Ishikawa (cell line): Measurements from ENCODE around the gene TTC32.
A peak's percentile ranks its signal among the peaks of the same experiment; 100 is the strongest.

Experiments
- CEBPB ChIP-seq: IDR thresholded peaks from 2 replicates; pipeline ENCODE4 v1.6.1; 2012
- CREB1 ChIP-seq: IDR thresholded peaks from 2 replicates; pipeline ENCODE4 v1.6.1; 2012; ENCODE audit warnings: low read depth
- EGR1 ChIP-seq: IDR thresholded peaks from 2 replicates; pipeline ENCODE4 v1.6.1; 2012
- EP300 ChIP-seq: IDR thresholded peaks from 2 replicates; pipeline ENCODE4 v1.6.1; 2012; ENCODE audit warnings: borderline replicate concordance
- FOXM1 ChIP-seq: IDR thresholded peaks from 2 replicates; pipeline ENCODE4 v1.6.1; 2012; ENCODE audit warnings: low read depth, borderline replicate concordance
- MAX ChIP-seq: IDR thresholded peaks from 2 replicates; pipeline ENCODE4 v1.6.1; 2012
- NFIC ChIP-seq: IDR thresholded peaks from 2 replicates; pipeline ENCODE4 v1.6.1; 2012
- RAD21 ChIP-seq: IDR thresholded peaks from 2 replicates; pipeline ENCODE4 v1.6.1; 2012; ENCODE audit warnings: low read depth
- REST ChIP-seq: IDR thresholded peaks from 2 replicates; pipeline ENCODE4 v1.6.1; 2012; ENCODE audit warnings: low read depth, mild to moderate bottlenecking
- TAF1 ChIP-seq: IDR thresholded peaks from 2 replicates; pipeline ENCODE4 v1.6.1; 2012; ENCODE audit warnings: low read depth, mild to moderate bottlenecking
- TCF12 ChIP-seq: IDR thresholded peaks from 2 replicates; pipeline ENCODE4 v1.6.1; 2012; ENCODE audit warnings: low read depth
- TEAD4 ChIP-seq: IDR thresholded peaks from 2 replicates; pipeline ENCODE4 v1.6.1; 2012
- USF1 ChIP-seq: IDR thresholded peaks from 2 replicates; pipeline ENCODE4 v1.6.1; 2012
- YY1 ChIP-seq: IDR thresholded peaks from 2 replicates; pipeline ENCODE4 v1.6.1; 2012; ENCODE audit warnings: low read depth
- ZBTB7A ChIP-seq: IDR thresholded peaks from 2 replicates; pipeline ENCODE4 v1.6.1; 2012; ENCODE audit warnings: low read depth

Gene TTC32

GRCh38 chr2:19901442-19902215 is at the start of gene TTC32:
TSS of gene TTC32 (minus strand) at chr2:19901983. CDS start at chr2:19901854, 129 bp downstream.
- TF ChIP-seq MAX (peak; percentile 61), TAF1 (peak; percentile 79), NFIC (0 out of 2 replicates have a peak, but pooled peaks have one; percentile 13), CEBPB (no peak), ZBTB7A (peak; percentile 64; the same call in 1 of the 2 replicates), YY1 (peak; percentile 61), USF1 (no peak), TEAD4 (peak; percentile 52; the same call in 1 of the 2 replicates), TCF12 (no peak), RAD21 (no peak), EP300 (0 out of 2 replicates have a peak, but pooled peaks have one; percentile 13), REST (no peak)

- no peak for TF ChIP-seq MAX
Observed at GRCh38 chr2:19949071-19949470, 47.3 kb upstream of the TTC32 start.

- TF ChIP-seq TAF1 (no peak), CREB1 (no peak), NFIC (no peak), CEBPB (no peak), TCF12 (no peak), EP300 (no peak), REST (no peak), FOXM1 (no peak), RAD21 (no peak), EGR1 (no peak), YY1 (no peak), MAX (no peak), ZBTB7A (no peak), USF1 (no peak), TEAD4 (no peak)
Observed at GRCh38 chr2:19947184-19947940, 45.6 kb upstream of the TTC32 start.

GRCh38 chr2:19944205-19944845 is 42.5 kb upstream of the TTC32 start:
- TF ChIP-seq ZBTB7A (no peak), CEBPB (no peak), TEAD4 (no peak)

GRCh38 chr2:19943189-19943588 is 41.4 kb upstream of the TTC32 start:
- no peak for TF ChIP-seq ZBTB7A
- TF ChIP-seq FOXM1 = no peak
- no peak for TF ChIP-seq RAD21
- no peak for TF ChIP-seq NFIC
- no peak for TF ChIP-seq EGR1
- TF ChIP-seq REST = no peak
- TF ChIP-seq USF1 = no peak
- no peak for TF ChIP-seq CEBPB
- no peak for TF ChIP-seq TEAD4
